Heart left ventricle (tissue), 16 donors: Measurements from ENCODE around the gene GUCA2B. TPM values are rescaled to one million over a fixed set of nuclear protein-coding genes. Genes with fewer than 3 reads are reported as not detected.

Source experiments
- ATAC-seq, 4 donors: fragments of 200-7000 bp; cut with Tn5 transposase; one replicate each; pipeline ENCODE4 v1.9.1; 2020 to 2022; ENCODE audit warnings: moderate library complexity in 4 of 4, mild to moderate bottlenecking in 3 of 4, moderate number of reproducible peaks in 1 of 4
- DNase-seq, 5 donors: peaks; one replicate each; pipeline ENCODE4 v3.0.0-alpha.2; 2020
- H3K27ac ChIP-seq, 12 donors: fragments of 200-600 bp; sonication (generic) in 4 of 12; one replicate each; pipeline versions ENCODE4 v1.5.0 to v1.8.0; 2016 to 2022; ENCODE audit warnings: mild to moderate bottlenecking in 2 of 12
- H3K27me3 ChIP-seq, 9 donors: fragments of 200-600 bp; sonication (generic) in 2 of 9; one replicate each; pipeline versions ENCODE4 v1.5.1 to v1.8.0; 2016 to 2022; ENCODE audit warnings: mild to moderate bottlenecking in 3 of 9
- H3K36me3 ChIP-seq, 9 donors: fragments of 200-600 bp; sonication (generic) in 2 of 9; one replicate each; pipeline versions ENCODE4 v1.5.0 to v1.8.0; 2018 to 2022; ENCODE audit warnings: mild to moderate bottlenecking in 2 of 9
- H3K4me1 ChIP-seq, 12 donors: fragments of 200-600 bp; sonication (generic) in 4 of 12; one replicate each; pipeline versions ENCODE4 v1.5.0 to v1.8.0; 2016 to 2022; ENCODE audit warnings: mild to moderate bottlenecking in 3 of 12
- H3K4me3 ChIP-seq, 12 donors: fragments of 200-600 bp; sonication (generic) in 4 of 12; one replicate each; pipeline versions ENCODE4 v1.5.0 to v1.8.0; 2017 to 2022; ENCODE audit warnings: mild to moderate bottlenecking in 9 of 12, moderate library complexity in 4 of 12
- H3K9me3 ChIP-seq, 12 donors: fragments of 200-600 bp; sonication (generic) in 4 of 12; one replicate each; pipeline versions ENCODE4 v1.5.0 to v1.8.0; 2016 to 2022; ENCODE audit warnings: mild to moderate bottlenecking in 1 of 12
- POLR2A ChIP-seq, 2 donors: fragments of 450-650 bp; IDR thresholded peaks; one replicate each; pipeline ENCODE4 v1.6.1; 2017; ENCODE audit warnings: antibody characterized with exemption in 2 of 2, mild to moderate bottlenecking in 2 of 2, moderate library complexity in 2 of 2
- WGBS, 4 donors: extraction: QIAGEN DNeasy Blood & Tissue Kit in 2 of 4; methylation state at CpG; one replicate each; pipeline versions ENCODE4 v1.1.5 to v1.1.7; 2013 to 2018; 5-methylcytosine and 5-hydroxymethylcytosine counted together
- intact Hi-C, 10 donors: fragments of 100-400 bp; cut with DNase I; formaldehyde crosslinking; loops; one replicate each; pipeline versions ENCODE4 v1.11.1 to v1.14.2; 2022
- polyA plus RNA-seq, 2 donors: library from polyadenylated mRNA; stranded (reverse); fragments of 200-250 nt; gene quantifications; one replicate each; pipeline ENCODE4 v1.2.3, GENCODE V29; 2013
- total RNA-seq, 9 donors: library from RNA; depleted of rRNA in 2 of 9; stranded (reverse); fragments of >200 nt in 2 of 9; fragmentation: NEBNext Ultra II Directional in 3 of 9; extraction: Animal tissue kit (Norgen Biotek cat#: 25700) in 3 of 9; gene quantifications; one replicate each; pipeline versions ENCODE4 v1.1.0 to v1.2.4, GENCODE V29; 2016 to 2023
- TF ChIP-seq, protein P1 (sequence below), 12 donors: fragments of 200-600 bp; sonication (generic) in 4 of 12; IDR thresholded peaks; one replicate each; pipeline versions ENCODE4 v1.5.0 to v1.8.0; 2018 to 2022; ENCODE audit warnings: antibody characterized with exemption in 12 of 12, mild to moderate bottlenecking in 5 of 12
- donor health status: ischemic (EF 13 %, LVEDD 7.1; RV severe dilation, severe dysfunction).
- donor health status: healthy with polysubstance abuse.
- donor health status: DM: no; HTN: yes; CAD: no.
- donor health status: DM: no; HTN: no; CAD: no.
- donor health status: ischemic (EF 25% LVEDD 6.9; RV normal size, moderate dysfunction).
- donor health status: ischemic (EF 25% LVEDD 5.7; RV mildly dilated, moderate dysfunction).
- donor health status: healthy.
- donor health status: DM: yes; HTN: yes; CAD: no.
- donor health status: ischemic (EF 35%, LVEDD 5.7; RV mildly dilated, moderate dysfunction).
- donor health status: nonischemic (EF 11% LVEDD 7.7; RV severe dilation, severe dysfunction).
- donor health status: DM: yes; HTN: yes; CAD: no.
- donor health status: PGD.
- donor health status: ischemic (EF 29% LVEDD 5.4; RV normal size, mild dysfunction).
- donor health status: nonischemic (EF 23%, LVEDD 6.1; RV moderate dilation, normal function).

GUCA2B gene
- total and polyA plus RNA-seq, 11 donors, result not detected

DNA sequence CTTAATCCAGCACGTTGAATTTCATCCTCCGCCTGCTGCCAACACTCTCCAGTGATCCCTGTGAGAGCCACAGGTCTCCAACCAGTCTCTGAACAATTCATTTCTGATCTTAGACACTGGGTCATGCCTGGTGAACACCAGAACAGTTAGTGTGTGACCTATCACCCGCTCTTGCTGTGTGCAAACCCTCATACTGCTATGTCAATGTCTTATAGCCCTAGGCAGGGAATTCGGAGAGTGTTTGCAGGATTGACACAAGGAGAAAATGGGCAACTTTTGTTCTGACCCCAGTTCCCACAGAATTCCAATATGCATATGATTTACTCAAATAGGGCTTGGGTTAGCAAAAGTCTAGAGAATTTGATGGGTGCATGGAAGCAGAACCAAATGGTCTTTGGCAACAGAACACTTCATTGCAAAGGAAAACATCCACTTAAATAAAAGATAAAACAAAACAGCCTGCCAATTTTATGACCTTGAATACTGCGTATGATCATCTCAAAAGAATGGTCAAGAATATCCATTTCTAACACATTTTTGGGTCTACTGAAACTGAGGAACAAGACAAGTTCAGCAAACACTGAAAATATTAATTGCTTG lies 23.0 kb upstream of the GUCA2B start:
- no peak overlapping the region for H3K27ac ChIP-seq
- H3K9me3 ChIP-seq, result no peaks in the 10 kb centered on the region
- H3K36me3 ChIP-seq, result no peaks in the 10 kb centered on the region
- WGBS, 4 donors, result 77 to 80% (median 79%) methylated on average over 5 of the region's 5 CpGs
- peaks cover 0 to under 1% (median 0%) of the 10 kb centered on the region in 9 donors for H3K27me3 ChIP-seq
- H3K4me1 ChIP-seq, result no peaks in the 10 kb centered on the region
- H3K4me3 ChIP-seq, result no peak overlapping the region
- DNase-seq (no peak), ATAC-seq (no peak)
- intact Hi-C loops, result no loop called here
- TF ChIP-seq, protein P1, sequence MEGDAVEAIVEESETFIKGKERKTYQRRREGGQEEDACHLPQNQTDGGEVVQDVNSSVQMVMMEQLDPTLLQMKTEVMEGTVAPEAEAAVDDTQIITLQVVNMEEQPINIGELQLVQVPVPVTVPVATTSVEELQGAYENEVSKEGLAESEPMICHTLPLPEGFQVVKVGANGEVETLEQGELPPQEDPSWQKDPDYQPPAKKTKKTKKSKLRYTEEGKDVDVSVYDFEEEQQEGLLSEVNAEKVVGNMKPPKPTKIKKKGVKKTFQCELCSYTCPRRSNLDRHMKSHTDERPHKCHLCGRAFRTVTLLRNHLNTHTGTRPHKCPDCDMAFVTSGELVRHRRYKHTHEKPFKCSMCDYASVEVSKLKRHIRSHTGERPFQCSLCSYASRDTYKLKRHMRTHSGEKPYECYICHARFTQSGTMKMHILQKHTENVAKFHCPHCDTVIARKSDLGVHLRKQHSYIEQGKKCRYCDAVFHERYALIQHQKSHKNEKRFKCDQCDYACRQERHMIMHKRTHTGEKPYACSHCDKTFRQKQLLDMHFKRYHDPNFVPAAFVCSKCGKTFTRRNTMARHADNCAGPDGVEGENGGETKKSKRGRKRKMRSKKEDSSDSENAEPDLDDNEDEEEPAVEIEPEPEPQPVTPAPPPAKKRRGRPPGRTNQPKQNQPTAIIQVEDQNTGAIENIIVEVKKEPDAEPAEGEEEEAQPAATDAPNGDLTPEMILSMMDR (IDR thresholded peaks at IDR 0.05), result no peak
- TF ChIP-seq POLR2A (IDR thresholded peaks at IDR 0.05), result no peak

DNA sequence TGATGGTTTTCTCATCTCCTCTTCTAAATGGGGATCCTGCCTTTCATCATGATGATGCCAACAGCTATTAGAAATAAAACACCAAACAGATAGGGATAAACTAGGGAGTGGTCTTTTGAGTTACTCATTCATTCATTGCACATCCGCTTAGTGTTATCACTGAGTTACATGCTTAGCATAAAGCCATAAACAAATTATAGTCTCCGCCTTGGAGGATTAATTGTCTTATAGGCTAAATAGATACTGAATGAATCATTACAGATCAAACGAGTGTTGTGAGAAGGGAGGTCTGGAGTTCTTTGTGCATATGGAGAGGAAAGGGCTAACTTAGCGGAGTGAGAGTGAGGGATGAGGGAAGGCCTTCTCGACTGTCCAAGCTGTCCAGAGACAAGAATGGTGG lies 19.8 kb upstream of the GUCA2B start:
- H3K27me3 ChIP-seq, result peaks cover 0 to 5% (median 0%) of the 10 kb centered on the region in 9 donors
- 83 to 89% (median 84%) methylated on average over 5 of the region's 5 CpGs for WGBS, 4 donors
- no peak for DNase-seq
- no peak for ATAC-seq
- TF ChIP-seq, protein P1 (IDR thresholded peaks at IDR 0.05), result no peak
- no peak for TF ChIP-seq POLR2A (IDR thresholded peaks at IDR 0.05)
- H3K4me3 ChIP-seq, result no peak overlapping the region
- no peaks in the 10 kb centered on the region for H3K9me3 ChIP-seq
- H3K27ac ChIP-seq, result no peak overlapping the region
- H3K36me3 ChIP-seq, result no peaks in the 10 kb centered on the region
- intact Hi-C loops, result no loop called here
- no peaks in the 10 kb centered on the region for H3K4me1 ChIP-seq

DNA sequence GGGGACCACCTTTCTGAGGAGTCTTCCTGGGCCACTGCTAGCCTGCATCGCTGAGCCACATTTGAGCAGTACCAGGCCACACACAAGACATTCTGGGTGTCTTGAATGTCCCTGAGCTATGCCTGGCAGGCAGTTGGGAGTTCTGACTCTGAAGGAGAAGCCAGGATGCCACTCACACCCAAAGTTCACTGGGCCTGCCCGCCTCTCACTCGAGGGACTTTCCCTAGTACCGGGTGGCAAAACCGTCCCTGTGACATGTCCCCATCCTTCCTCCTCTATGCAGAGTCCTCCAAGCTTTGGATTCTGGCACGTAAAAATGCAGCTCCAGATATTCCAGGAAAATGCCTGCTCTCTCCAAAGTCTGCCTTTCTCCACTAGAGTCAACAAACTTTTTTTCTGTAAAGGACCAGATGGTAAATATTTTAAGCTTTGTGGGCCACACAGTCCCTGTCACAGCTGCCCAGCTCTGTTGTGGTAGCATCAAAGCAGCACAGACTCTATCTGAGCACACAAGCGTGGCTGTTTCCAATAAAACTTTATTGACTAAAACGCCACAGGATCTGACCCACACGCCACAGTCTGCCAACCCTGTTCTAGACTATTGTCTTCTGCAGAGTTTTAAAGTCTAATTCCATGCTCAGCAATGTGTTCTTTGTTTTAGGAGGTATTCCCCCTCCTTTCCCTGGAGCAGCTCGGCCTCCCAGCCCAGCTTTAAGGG lies 19.2 kb upstream of the GUCA2B start:
- H3K4me3 ChIP-seq, result no peak overlapping the region
- no peak for TF ChIP-seq POLR2A (IDR thresholded peaks at IDR 0.05)
- TF ChIP-seq, protein P1 (IDR thresholded peaks at IDR 0.05), result no peak
- H3K36me3 ChIP-seq, result no peaks in the 10 kb centered on the region
- intact Hi-C loops, result no loop called here
- no peaks in the 10 kb centered on the region for H3K4me1 ChIP-seq
- no peak overlapping the region for H3K27ac ChIP-seq
- H3K9me3 ChIP-seq, result no peaks in the 10 kb centered on the region
- H3K27me3 ChIP-seq, result peaks cover 0 to 5% (median 0%) of the 10 kb centered on the region in 9 donors
- WGBS, 4 donors, result 85 to 93% (median 89%) methylated on average over 10 of the region's 10 CpGs
- DNase-seq (no peak), ATAC-seq (no peak)

DNA sequence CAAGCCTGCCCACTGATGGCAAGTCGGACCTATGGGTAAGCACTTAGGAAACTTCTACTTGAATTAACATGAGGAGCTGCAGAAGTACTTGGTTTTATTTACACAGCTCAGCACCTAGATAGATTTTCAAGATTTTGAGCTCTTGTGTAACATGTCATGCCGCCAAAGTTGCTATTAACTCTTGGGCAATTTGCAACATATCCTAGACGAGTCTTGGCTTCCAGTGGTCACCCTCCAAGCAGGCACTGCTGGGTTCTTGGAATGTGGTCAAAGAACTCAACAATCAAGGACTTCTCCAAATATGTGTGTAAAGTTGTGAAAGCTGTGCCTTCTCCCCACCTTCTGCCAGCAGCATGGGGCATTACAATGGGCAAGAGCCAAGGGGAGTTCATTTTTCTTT lies 17.8 kb upstream of the GUCA2B start:
- ATAC-seq (no peak), DNase-seq (no peak)
- H3K27me3 ChIP-seq, result peaks cover 0 to 6% (median 0%) of the 10 kb centered on the region in 9 donors
- no peaks in the 10 kb centered on the region for H3K9me3 ChIP-seq
- TF ChIP-seq, protein P1 (IDR thresholded peaks at IDR 0.05), result no peak
- no peak for TF ChIP-seq POLR2A (IDR thresholded peaks at IDR 0.05)
- H3K4me3 ChIP-seq, result no peak overlapping the region
- WGBS, 4 donors, result 64 to 78% (median 72%) methylated on average over 2 to 3 of the region's 3 CpGs
- H3K27ac ChIP-seq, result no peak overlapping the region
- H3K4me1 ChIP-seq, result no peaks in the 10 kb centered on the region
- no peaks in the 10 kb centered on the region for H3K36me3 ChIP-seq
- intact Hi-C loops, result no loop called here
